Activated T-helper 1 cell treated with anti-CD3 and anti-CD28 coated beads, Interleukin-2, amount 50 U/mL, for 16 hours (primary cell): ENCODE measurements around the gene BCL2L14.

Experiments
- DNase-seq, 2 donors: peaks; one replicate each; pipeline ENCODE4 v3.0.0-alpha.2; 2020; ENCODE audit warnings: low read depth in 1 of 2, low spot score in 1 of 2

BCL2L14 gene

GRCh38 chr12:12070674-12071656 is at the start of gene BCL2L14:
TSS of gene BCL2L14 (plus strand) at chr12:12070939. CDS start at chr12:12079306, 8,367 bp downstream.
- DNase-seq, result peak in 1 of 2 donors; percentile 1

GRCh38 chr12:12022306-12022936 is 48.3 kb upstream of the BCL2L14 start:
- DNase-seq, result no peak

- no peak for DNase-seq
Observed at GRCh38 chr12:12023456-12023855, 47.3 kb upstream of the BCL2L14 start.

GRCh38 chr12:12024911-12025682 is 45.6 kb upstream of the BCL2L14 start:
- DNase-seq, result no peak

- DNase-seq, result no peak
Observed at GRCh38 chr12:12025799-12026386, 44.8 kb upstream of the BCL2L14 start.

- DNase-seq, result no peak
Observed at GRCh38 chr12:12028668-12029402, 41.9 kb upstream of the BCL2L14 start.

GRCh38 chr12:12029653-12030052 is 41.1 kb upstream of the BCL2L14 start:
- DNase-seq, result no peak

- DNase-seq, result no peak
Observed at GRCh38 chr12:12032260-12032791, 38.4 kb upstream of the BCL2L14 start.

GRCh38 chr12:12032851-12033797 is 37.6 kb upstream of the BCL2L14 start:
- DNase-seq, result peak; percentile 49 to 52

- DNase-seq, result no peak
Observed at GRCh38 chr12:12033824-12034223, 36.9 kb upstream of the BCL2L14 start.

GRCh38 chr12:12034344-12034743 is 36.4 kb upstream of the BCL2L14 start:
- DNase-seq, result no peak

GRCh38 chr12:12035229-12035628 is 35.5 kb upstream of the BCL2L14 start:
- DNase-seq, result no peak

GRCh38 chr12:12036901-12037300 is 33.8 kb upstream of the BCL2L14 start:
- no peak for DNase-seq

GRCh38 chr12:12039897-12040296 is 30.8 kb upstream of the BCL2L14 start:
- DNase-seq, result no peak

GRCh38 chr12:12046401-12046800 is 24.3 kb upstream of the BCL2L14 start:
- DNase-seq, result no peak

GRCh38 chr12:12047682-12048081 is 23.1 kb upstream of the BCL2L14 start:
- no peak for DNase-seq

GRCh38 chr12:12048266-12048665 is 22.5 kb upstream of the BCL2L14 start:
- DNase-seq, result no peak

GRCh38 chr12:12048714-12049113 is 22.0 kb upstream of the BCL2L14 start:
- DNase-seq, result no peak

- no peak for DNase-seq
Observed at GRCh38 chr12:12051668-12052067, 19.1 kb upstream of the BCL2L14 start.
